ENCODE data around the gene SPART.

- TF ChIP-seq POLR2A (IDR thresholded peaks at IDR 0.05) (no peak), CTCF (IDR thresholded peaks at IDR 0.05) (no peak)
Observed at GRCh38 chr13:36302289-36302688, 43.9 kb downstream of the SPART start.
